ENCODE data around the gene ANOS1.
"Not testable (repeated sequence)": the region's sequence is repeated elsewhere in the genome, so short reads cannot be mapped to it uniquely, and the experiment has no call there.

GRCh38 chrX:8757609-8758389, 25.9 kb upstream of the ANOS1 start:
- not testable (repeated sequence) for TF ChIP-seq REST (IDR thresholded peaks at IDR 0.05; ENCODE audit: insufficient replicate concordance, low read depth); POLR2AphosphoS5 (IDR thresholded peaks at IDR 0.05; ENCODE audit: low read depth); CTCF (IDR thresholded peaks at IDR 0.05; ENCODE audit: insufficient read depth, low read length)
